ENCODE results near the gene GPT2.

- TF ChIP-seq, protein P1, sequence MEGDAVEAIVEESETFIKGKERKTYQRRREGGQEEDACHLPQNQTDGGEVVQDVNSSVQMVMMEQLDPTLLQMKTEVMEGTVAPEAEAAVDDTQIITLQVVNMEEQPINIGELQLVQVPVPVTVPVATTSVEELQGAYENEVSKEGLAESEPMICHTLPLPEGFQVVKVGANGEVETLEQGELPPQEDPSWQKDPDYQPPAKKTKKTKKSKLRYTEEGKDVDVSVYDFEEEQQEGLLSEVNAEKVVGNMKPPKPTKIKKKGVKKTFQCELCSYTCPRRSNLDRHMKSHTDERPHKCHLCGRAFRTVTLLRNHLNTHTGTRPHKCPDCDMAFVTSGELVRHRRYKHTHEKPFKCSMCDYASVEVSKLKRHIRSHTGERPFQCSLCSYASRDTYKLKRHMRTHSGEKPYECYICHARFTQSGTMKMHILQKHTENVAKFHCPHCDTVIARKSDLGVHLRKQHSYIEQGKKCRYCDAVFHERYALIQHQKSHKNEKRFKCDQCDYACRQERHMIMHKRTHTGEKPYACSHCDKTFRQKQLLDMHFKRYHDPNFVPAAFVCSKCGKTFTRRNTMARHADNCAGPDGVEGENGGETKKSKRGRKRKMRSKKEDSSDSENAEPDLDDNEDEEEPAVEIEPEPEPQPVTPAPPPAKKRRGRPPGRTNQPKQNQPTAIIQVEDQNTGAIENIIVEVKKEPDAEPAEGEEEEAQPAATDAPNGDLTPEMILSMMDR (IDR thresholded peaks at IDR 0.05) = no peak
- no peak for TF ChIP-seq POLR2A (IDR thresholded peaks at IDR 0.05)
- TF ChIP-seq POLR2AphosphoS5 (IDR thresholded peaks at IDR 0.05) = no peak
Observed at GRCh38 chr16:46845952-46846351, 38.2 kb upstream of the GPT2 start.
